Fibroblast of mammary gland (primary cell): ENCODE data around the gene PLA2G5.
"Not testable (repeated sequence)": the region's sequence is repeated elsewhere in the genome, so short reads cannot be mapped to it uniquely, and the experiment has no call there.

ENCODE experiments used
- DNase-seq: peaks from one replicate; pipeline ENCODE4 v3.0.0-alpha.2; 2010; ENCODE audit warnings: low read depth
- H3K4me3 ChIP-seq: 2 replicates; pipeline ENCODE4 v1.5.1; 2011; ENCODE audit warnings: low read depth, mild to moderate bottlenecking, low read length, moderate library complexity; ENCODE audit not compliant: control insufficient read depth
- CTCF ChIP-seq: conservative IDR thresholded peaks from 2 replicates; pipeline ENCODE4 v1.5.1; 2011; ENCODE audit warnings: low read depth, low read length, inconsistent platforms; ENCODE audit not compliant: control insufficient read depth, insufficient read depth

Gene PLA2G5

GRCh38 chr1:20032425-20032824, 37.6 kb upstream of the PLA2G5 start:
- H3K4me3 ChIP-seq = no peak overlapping the region
- DNase-seq = no peak
- TF ChIP-seq CTCF = no peak

- TF ChIP-seq CTCF = no peak
- no peak overlapping the region for H3K4me3 ChIP-seq
- DNase-seq = no peak
These were observed 36.6 kb upstream of the PLA2G5 start for GRCh38 chr1:20033420-20033819.

- no peak overlapping the region for H3K4me3 ChIP-seq
- no peak for DNase-seq
- TF ChIP-seq CTCF = no peak
These were observed 34.9 kb upstream of the PLA2G5 start for GRCh38 chr1:20035114-20035513.

- no peak for DNase-seq
- no peak overlapping the region for H3K4me3 ChIP-seq
- no peak for TF ChIP-seq CTCF
These were observed 32.1 kb upstream of the PLA2G5 start for GRCh38 chr1:20037877-20038276.

- TF ChIP-seq CTCF = no peak
- no peak for DNase-seq
- H3K4me3 ChIP-seq = no peak overlapping the region
These were observed 22.9 kb upstream of the PLA2G5 start for GRCh38 chr1:20047096-20047495.

- DNase-seq = no peak
- H3K4me3 ChIP-seq = no peak overlapping the region
- TF ChIP-seq CTCF = no peak
These were observed 21.4 kb upstream of the PLA2G5 start for GRCh38 chr1:20048563-20048962.

GRCh38 chr1:20049056-20049798, 20.8 kb upstream of the PLA2G5 start:
- not testable (repeated sequence) for DNase-seq, H3K4me3 ChIP-seq
